ENCODE data around the gene CALHM5. TPM values are rescaled to one million over a fixed set of nuclear protein-coding genes. Genes with fewer than 3 reads are reported as not detected.
"Not testable (repeated sequence)": the region's sequence is repeated elsewhere in the genome, so short reads cannot be mapped to it uniquely, and the experiment has no call there.

CALHM5 gene
- total and polyA plus RNA-seq, 8 donors, result under 0.01 to 4.2 (median 0.22) TPM

GRCh38 chr6:116492331-116493067, 18.9 kb upstream of the CALHM5 start:
- Histone ChIP-seq H3K27ac (no peak overlapping the region), H3K4me1 (no peaks in the 10 kb centered on the region), H3K4me3 (no peak overlapping the region), H3K9me3 (no peaks in the 10 kb centered on the region), H3K27me3 (no peaks in the 10 kb centered on the region), H3K36me3 (no peaks in the 10 kb centered on the region)
- WGBS, 5 donors, result 66 to 79% (median 73%) methylated on average over 6 of the region's 6 CpGs
- intact Hi-C loops (cut with DNase I; ENCODE audit: low total_unique reads), result no loop called here
- no peak for DNase-seq
- TF ChIP-seq CTCF (IDR thresholded peaks at IDR 0.05) (no peak), EP300 (IDR thresholded peaks at IDR 0.05) (no peak), POLR2A (IDR thresholded peaks at IDR 0.05) (no peak), POLR2AphosphoS5 (IDR thresholded peaks at IDR 0.05) (no peak)

GRCh38 chr6:116495161-116495560, 16.3 kb upstream of the CALHM5 start:
- WGBS, 5 donors, result 92 to 98% (median 97%) methylated on average over 1 of the region's 1 CpG
- DNase-seq; H3K4me1 ChIP-seq; H3K4me3 ChIP-seq; H3K9me3 ChIP-seq; H3K27me3 ChIP-seq; intact Hi-C loops (cut with DNase I; ENCODE audit: low total_unique reads); H3K36me3 ChIP-seq; H3K27ac ChIP-seq: not testable (repeated sequence)

- Histone ChIP-seq H3K27me3 (no peaks in the 10 kb centered on the region), H3K27ac (no peak overlapping the region), H3K4me3 (no peak overlapping the region), H3K4me1 (peaks cover 0 to 11% (median 5%) of the 10 kb centered on the region in 4 donors), H3K9me3 (no peaks in the 10 kb centered on the region), H3K36me3 (no peaks in the 10 kb centered on the region)
- TF ChIP-seq EP300 (IDR thresholded peaks at IDR 0.05), result no peak
- TF ChIP-seq CTCF (IDR thresholded peaks at IDR 0.05), result no peak
- no peak for TF ChIP-seq POLR2A (IDR thresholded peaks at IDR 0.05)
- TF ChIP-seq POLR2AphosphoS5 (IDR thresholded peaks at IDR 0.05), result no peak
- WGBS, 5 donors, result 42 to 76% (median 73%) methylated on average over 3 of the region's 3 CpGs
- DNase-seq, result peak in 1 of 2 donors; percentile 71
- intact Hi-C loops (cut with DNase I; ENCODE audit: low total_unique reads), result no loop called here
These were observed 14.2 kb upstream of the CALHM5 start for GRCh38 chr6:116497113-116497676.

- H3K4me1 ChIP-seq, result peaks cover 0 to 11% (median 5%) of the 10 kb centered on the region in 4 donors
- no peak overlapping the region for H3K4me3 ChIP-seq
- peak in 1 of 2 donors; percentile 75 for DNase-seq
- H3K36me3 ChIP-seq, result no peaks in the 10 kb centered on the region
- TF ChIP-seq POLR2A (IDR thresholded peaks at IDR 0.05) (no peak), EP300 (IDR thresholded peaks at IDR 0.05) (no peak), POLR2AphosphoS5 (IDR thresholded peaks at IDR 0.05) (no peak), CTCF (IDR thresholded peaks at IDR 0.05) (no peak)
- intact Hi-C loops (cut with DNase I; ENCODE audit: low total_unique reads), result no loop called here
- H3K9me3 ChIP-seq, result no peaks in the 10 kb centered on the region
- WGBS, 5 donors, result 33 to 50% (median 37%) methylated on average over 6 to 9 of the region's 9 CpGs
- no peak overlapping the region for H3K27ac ChIP-seq
- no peaks in the 10 kb centered on the region for H3K27me3 ChIP-seq
These were observed 10.4 kb upstream of the CALHM5 start for GRCh38 chr6:116500969-116501433.

- no peaks in the 10 kb centered on the region for H3K27me3 ChIP-seq
- intact Hi-C loops (cut with DNase I; ENCODE audit: low total_unique reads), result no loop called here
- H3K9me3 ChIP-seq, result no peaks in the 10 kb centered on the region
- no peak for DNase-seq
- WGBS, 5 donors, result 81 to 93% (median 91%) methylated on average over 3 of the region's 3 CpGs
- H3K36me3 ChIP-seq, result no peaks in the 10 kb centered on the region
- peaks cover 0 to 6% (median 0%) of the 10 kb centered on the region in 4 donors for H3K4me1 ChIP-seq
- no peak overlapping the region for H3K27ac ChIP-seq
- H3K4me3 ChIP-seq, result no peak overlapping the region
- no peak for TF ChIP-seq POLR2AphosphoS5 (IDR thresholded peaks at IDR 0.05)
- no peak for TF ChIP-seq CTCF (IDR thresholded peaks at IDR 0.05)
- no peak for TF ChIP-seq EP300 (IDR thresholded peaks at IDR 0.05)
- TF ChIP-seq POLR2A (IDR thresholded peaks at IDR 0.05), result no peak
These were observed 4.1 kb upstream of the CALHM5 start for GRCh38 chr6:116507324-116507723.
